ENCODE measurements around the gene TUB.

Gene TUB

DNA sequence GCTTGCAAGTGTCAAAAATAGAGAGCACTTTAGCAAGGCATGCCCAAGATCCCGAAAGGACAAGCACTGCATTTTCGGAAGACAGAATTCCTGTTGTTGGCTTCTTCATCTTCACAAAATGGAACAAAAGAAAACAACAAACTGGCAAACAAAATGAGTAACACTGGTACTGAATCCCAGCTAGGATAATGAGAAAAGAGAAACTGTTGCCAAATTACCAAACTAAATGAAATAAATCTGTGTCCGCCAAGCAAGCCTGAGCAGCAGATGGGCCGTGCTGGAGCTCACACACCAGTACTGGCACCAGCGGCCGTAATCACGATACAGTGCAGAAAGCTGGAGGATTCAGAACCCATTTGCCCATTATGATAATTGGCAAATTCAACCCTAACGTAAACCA, 30.6 kb downstream of the TUB start:
- no peak for DNase-seq

DNA sequence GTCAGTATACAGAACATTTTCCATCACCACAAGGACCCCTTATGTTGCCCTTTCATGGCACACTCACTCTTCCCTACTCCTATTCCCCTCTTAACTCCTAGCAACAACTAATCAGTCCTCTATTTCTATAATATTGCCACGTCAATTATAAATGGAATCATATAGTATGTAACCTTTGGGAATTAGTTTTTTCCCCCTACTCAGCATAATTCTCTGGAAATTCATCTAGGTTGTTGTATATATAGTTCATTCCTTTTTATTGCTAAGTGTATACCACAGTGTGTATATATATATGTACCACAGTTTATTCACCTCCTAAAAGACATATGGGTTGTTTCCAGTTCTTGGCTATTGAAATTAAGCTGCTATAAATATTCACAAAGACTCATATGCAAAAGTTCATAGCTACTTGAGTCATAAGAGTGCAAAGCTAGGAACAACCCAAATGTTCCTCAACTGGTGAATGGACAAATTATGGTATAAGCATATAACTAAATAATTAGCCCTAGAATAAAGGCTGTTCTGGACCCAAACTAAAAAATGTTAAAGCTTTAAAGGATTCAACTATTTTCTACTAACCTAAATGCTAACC, 41.3 kb downstream of the TUB start:
- DNase-seq: no peak

DNA sequence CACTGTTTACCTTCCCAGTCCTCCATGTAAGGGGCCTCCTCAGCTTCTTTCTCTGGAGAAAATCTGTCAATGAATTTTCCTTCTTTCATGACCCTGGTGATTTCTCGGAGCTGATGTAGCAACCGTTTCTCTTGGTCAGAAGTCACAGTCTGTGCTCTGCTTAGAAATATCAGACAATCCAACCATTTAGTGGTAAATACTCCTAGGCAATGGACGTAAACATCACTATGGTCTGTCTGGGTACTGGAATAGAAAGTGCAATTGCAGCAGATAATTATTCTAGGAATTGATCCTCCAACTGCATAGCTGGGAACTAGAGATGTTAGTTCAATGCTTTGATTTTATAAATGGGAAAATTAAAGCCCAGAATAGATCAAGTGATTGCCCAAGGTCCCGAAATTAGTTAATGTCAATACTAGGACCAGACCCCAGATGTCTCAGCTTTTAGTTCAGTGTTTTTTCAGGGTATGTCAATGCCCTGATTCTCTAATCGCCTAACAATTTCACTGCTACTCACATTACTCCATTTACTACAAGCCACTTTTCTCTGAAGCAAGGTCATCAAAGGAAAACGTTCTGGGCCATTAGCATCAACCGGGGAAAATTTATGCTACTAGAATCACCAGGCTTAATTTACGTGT, 45.8 kb downstream of the TUB start:
- DNase-seq: no peak

DNA sequence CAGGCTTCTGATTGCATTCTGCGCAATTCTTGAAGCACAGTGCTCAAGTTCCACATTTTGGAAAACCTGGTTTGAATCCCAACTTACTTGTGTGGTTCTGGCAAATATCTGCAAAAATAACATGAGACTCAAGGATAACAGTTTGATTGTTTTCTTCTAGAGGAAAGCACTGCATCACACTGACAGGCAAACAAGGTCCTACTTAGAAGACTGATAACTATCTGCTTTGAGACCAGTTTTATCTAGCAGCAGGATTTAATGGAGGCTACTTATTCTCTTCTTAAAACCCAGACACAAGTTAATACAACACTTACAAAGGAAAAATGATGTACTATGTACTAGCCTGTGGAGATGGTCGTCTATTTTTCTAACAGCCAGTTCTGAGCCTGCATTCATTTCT, 46.4 kb downstream of the TUB start:
- no peak for DNase-seq

GRCh38 chr11:8138526-8138925, 57.5 kb downstream of the TUB start:
- no peak for DNase-seq

- no peak for DNase-seq
These were observed 68.7 kb downstream of the TUB start for GRCh38 chr11:8149726-8150125.

Data from T1000 (cell line).